Motor neuron (in vitro differentiated cells): Measurements from ENCODE around the gene CHFR. TPM values are rescaled to one million over a fixed set of nuclear protein-coding genes. Genes with fewer than 3 reads are reported as not detected.
A peak's percentile ranks its signal among the peaks of the same experiment; 100 is the strongest.
"Not testable (repeated sequence)": the region's sequence is repeated elsewhere in the genome, so short reads cannot be mapped to it uniquely, and the experiment has no call there.

Experiments used
- ATAC-seq, 8 experiments: fragments of 200-7000 bp; cut with Tn5 transposase; replicated peaks in 6 of 8; 2 replicates each; pipeline ENCODE4 v1.8.0; 2021; ENCODE audit warnings: mild to moderate bottlenecking in 8 of 8, moderate library complexity in 8 of 8
- H3K27ac ChIP-seq, 2 donors: fragments of 250-450 bp; sonication (Bioruptor Pico); 2 replicates each; pipeline ENCODE4 v1.9.0; 2021; ENCODE audit warnings: antibody characterized with exemption in 2 of 2, mild to moderate bottlenecking in 2 of 2, moderate library complexity in 1 of 2
- H3K4me1 ChIP-seq, 2 donors: fragments of 250-450 bp; sonication (Bioruptor Pico); replicated peaks in 1 of 2; 2 replicates each; pipeline ENCODE4 v1.6.1; 2021; ENCODE audit warnings: antibody characterized with exemption in 2 of 2, mild to moderate bottlenecking in 2 of 2, moderate library complexity in 1 of 2
- H3K4me3 ChIP-seq, 5 donors: fragments of 250-450 bp; sonication (Bioruptor Pico); 2 replicates each; pipeline ENCODE4 v1.9.0; 2021; ENCODE audit warnings: antibody characterized with exemption in 5 of 5, mild to moderate bottlenecking in 5 of 5, moderate library complexity in 4 of 5
- WGBS, 10 experiments: fragments of 450-650 bp; shearing (Covaris generic); methylation state at CpG; one replicate each; pipeline ENCODE4 v1.0.0; 2022; 5-methylcytosine and 5-hydroxymethylcytosine counted together
- in situ Hi-C, 9 experiments: fragments of 400-800 bp; cut with MboI; loops; one replicate each; pipeline ENCODE4 v1.15.0; 2021; ENCODE audit warnings: low sequenced_read_pairs in 9 of 9, low pct_unique_long_range_greater_than_20kb in 2 of 9; ENCODE audit not compliant: unreplicated experiment in 9 of 9
- total RNA-seq, 8 experiments: library from RNA; unstranded; fragments of 300-600 nt; gene quantifications; 2 replicates each; pipeline versions ENCODE4 v1.2.3 to v1.2.4, GENCODE V29; 2022

CHFR gene
- total RNA-seq, 8 experiments from 2014 or later = 22.1 to 69.6 (median 24.8) TPM

DNA sequence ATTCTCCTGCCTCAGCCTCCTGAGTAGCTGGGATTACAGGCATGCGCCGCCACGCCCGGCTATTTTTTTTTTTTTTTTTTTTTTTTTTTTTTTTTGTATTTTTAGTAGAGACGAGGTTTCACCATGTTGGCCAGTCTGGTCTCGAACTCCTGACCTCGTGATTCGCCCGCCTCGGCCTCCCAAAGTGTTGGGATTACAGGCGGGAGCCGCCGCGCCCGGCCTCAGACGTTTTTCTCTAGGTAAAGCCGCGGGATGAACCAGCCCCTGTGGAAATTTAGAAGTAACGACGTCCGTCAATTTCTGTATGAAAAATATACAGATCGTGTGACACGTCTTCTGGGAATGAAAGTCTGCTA lies 20.4 kb upstream of the CHFR start:
- peak in 1 of 8 experiments; percentile 1 for ATAC-seq
- in situ Hi-C loops, H3K4me1 ChIP-seq: not testable (repeated sequence)
- Histone ChIP-seq H3K4me3 (peak overlapping the region; percentile 18 to 68 (median 49)), H3K27ac (peak overlapping the region; percentile 0 to 44)
- WGBS, 10 experiments = 0 to 84% (median 21%) methylated on average over 4 to 17 of the region's 23 CpGs; no CpG with 5 or more reads in 3 of the 10 experiments

DNA sequence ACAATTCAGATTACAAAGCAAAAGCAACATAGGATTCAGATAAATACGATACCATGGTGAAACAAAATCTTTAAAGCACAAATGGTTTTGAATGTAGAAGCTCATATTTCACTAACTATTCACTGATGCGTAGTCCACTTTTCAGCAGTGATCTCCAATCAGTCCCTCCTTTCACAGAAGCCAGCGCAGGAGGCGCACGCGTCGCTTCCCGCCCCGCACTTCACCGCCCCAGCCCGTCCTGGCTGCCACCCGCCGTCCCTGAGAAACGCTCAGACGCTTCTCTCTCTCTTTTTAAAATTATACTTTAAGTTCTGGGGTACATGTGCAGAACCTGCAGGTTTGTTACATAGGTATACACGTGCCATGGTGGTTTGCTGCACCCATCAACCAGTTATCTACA lies 19.8 kb upstream of the CHFR start:
- Histone ChIP-seq H3K4me1 (peaks cover 0 to 4% of the 10 kb centered on the region in 2 donors), H3K4me3 (no peak overlapping the region), H3K27ac (no peak overlapping the region)
- ATAC-seq = no peak
- 50 to 95% (median 66%) methylated on average over 1 to 8 of the region's 16 CpGs; no CpG with 5 or more reads in 2 of the 10 experiments for WGBS, 10 experiments
- in situ Hi-C loops = no loop called here

DNA sequence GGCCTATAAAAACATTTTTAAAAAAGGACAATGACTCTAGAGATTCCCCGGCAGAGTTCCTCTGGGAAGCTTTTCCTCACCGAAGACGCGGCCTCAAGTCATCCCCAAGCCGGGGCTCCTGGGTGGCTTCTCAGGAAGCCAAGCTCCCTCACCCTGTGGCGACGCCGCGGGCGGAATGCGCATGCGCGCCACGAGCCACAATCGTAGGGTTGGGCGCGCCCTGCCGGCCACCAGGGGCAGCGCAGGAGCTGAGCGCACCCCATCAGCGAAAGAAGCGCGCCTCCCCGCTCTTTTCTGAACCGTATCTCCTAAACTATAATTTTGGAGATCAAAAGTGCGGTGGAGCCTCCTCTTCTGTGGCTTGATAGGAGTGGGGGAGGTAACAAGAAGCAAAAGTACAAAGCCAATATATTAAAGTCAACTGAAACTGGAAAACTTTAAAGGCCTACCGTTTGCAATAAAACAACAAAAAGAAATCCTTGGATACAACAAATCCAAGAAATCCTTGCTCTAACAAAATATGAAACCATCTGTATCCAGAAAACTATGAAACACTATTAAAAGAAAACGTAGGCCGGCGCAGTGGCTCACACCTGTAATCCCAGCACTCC lies 17.4 kb upstream of the CHFR start:
- no peak for ATAC-seq
- WGBS, 10 experiments = 10 to 53% (median 36%) methylated on average over 2 to 17 of the region's 30 CpGs; no CpG with 5 or more reads in 3 of the 10 experiments
- H3K4me3 ChIP-seq = no peak overlapping the region

GRCh38 chr12:132899033-132899432 lies 11.6 kb upstream of the CHFR start:
- no peak overlapping the region for H3K27ac ChIP-seq
- H3K4me1 ChIP-seq = no peaks in the 10 kb centered on the region
- 42 to 100% (median 66%) methylated on average over 1 to 5 of the region's 5 CpGs; no CpG with 5 or more reads in 1 of the 10 experiments for WGBS, 10 experiments
- no peak for ATAC-seq
- no peak overlapping the region for H3K4me3 ChIP-seq
- in situ Hi-C loops = no loop called here

More for the DNA sequence above, 17.4 kb upstream of the CHFR start:
- Histone ChIP-seq H3K27ac (no peak overlapping the region), H3K4me1 (peaks cover 0 to 4% of the 10 kb centered on the region in 2 donors)
- in situ Hi-C loops = no loop called here

- ATAC-seq = no peak
These were observed 1.4 kb upstream of the CHFR start for GRCh38 chr12:132888852-132889251.

GRCh38 chr12:132886529-132887477 lies 602 bp downstream of the CHFR start:
- Histone ChIP-seq H3K4me3 (peak overlapping the region; percentile 56 to 64 (median 63)), H3K4me1 (peaks cover 3 to 5% of the 10 kb centered on the region in 2 donors), H3K27ac (peak overlapping the region; percentile 75 to 84)
- in situ Hi-C loops = no loop called here
- ATAC-seq = peak in 3 of 8 experiments; percentile 20 to 54 (median 31)
- 12 to 90% (median 34%) methylated on average over 2 to 13 of the region's 64 CpGs for WGBS, 10 experiments

More at GRCh38 chr12:132888852-132889251, 1.4 kb upstream of the CHFR start:
- H3K4me1 ChIP-seq = peaks cover 3 to 5% of the 10 kb centered on the region in 2 donors
- 25 to 100% (median 44%) methylated on average over 1 to 6 of the region's 6 CpGs; no CpG with 5 or more reads in 4 of the 10 experiments for whole genome bisulfite sequencing, 10 experiments
- peak overlapping the region in 1 of 2 donors; percentile 93 for H3K27ac ChIP-seq
- in situ Hi-C loops = no loop called here
- H3K4me3 ChIP-seq = no peak overlapping the region

DNA sequence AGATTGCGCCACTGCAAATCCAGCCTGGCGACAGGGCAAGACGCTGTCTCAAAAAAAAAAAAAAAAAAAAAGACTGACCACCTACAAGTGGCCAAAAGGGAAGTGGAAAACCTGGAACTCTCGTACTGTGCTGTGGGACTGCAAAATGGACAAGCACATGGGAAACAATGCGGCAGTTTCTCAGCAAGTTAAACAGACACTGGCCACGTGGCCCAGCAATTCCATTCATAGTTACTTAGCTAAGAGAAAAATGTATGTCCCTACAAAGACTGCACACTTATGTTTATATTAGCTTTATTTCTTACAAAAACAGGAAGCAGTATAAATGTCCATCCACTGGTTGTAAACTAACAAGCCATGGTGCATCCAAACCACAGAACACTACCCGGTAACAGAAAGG lies 5.6 kb downstream of the CHFR start:
- WGBS, 10 experiments = 82 to 100% (median 96%) methylated on average over 1 to 7 of the region's 7 CpGs; no CpG with 5 or more reads in 1 of the 10 experiments
- Histone ChIP-seq H3K27ac (no peak overlapping the region), H3K4me3 (no peak overlapping the region), H3K4me1 (no peaks in the 10 kb centered on the region)
- in situ Hi-C loops = no loop called here
- ATAC-seq = no peak

DNA sequence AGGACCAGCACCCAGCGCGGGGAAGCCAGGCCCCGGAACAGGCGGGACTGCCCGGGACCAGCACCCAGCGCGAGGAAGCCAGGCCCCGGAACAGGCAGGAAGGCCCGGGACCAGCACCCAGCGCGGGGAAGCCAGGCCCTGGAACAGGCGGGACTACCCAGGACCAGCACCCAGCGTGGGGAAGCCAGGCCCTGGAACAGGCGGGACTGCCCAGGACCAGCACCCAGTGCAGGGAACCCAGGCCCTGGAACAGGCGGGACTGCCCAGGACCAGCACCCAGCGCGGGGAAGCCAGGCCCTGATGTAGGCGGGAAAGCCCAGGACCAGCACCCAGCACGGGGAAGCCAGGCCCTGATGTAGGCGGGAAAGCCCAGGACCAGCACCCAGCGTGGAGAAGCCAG lies 12.8 kb downstream of the CHFR start:
- 40 to 100% (median 100%) methylated on average over 1 of the region's 21 CpGs; no CpG with 5 or more reads in 7 of the 10 experiments for WGBS, 10 experiments
- in situ Hi-C loops, ATAC-seq, H3K4me1 ChIP-seq, H3K4me3 ChIP-seq, H3K27ac ChIP-seq: not testable (repeated sequence)

DNA sequence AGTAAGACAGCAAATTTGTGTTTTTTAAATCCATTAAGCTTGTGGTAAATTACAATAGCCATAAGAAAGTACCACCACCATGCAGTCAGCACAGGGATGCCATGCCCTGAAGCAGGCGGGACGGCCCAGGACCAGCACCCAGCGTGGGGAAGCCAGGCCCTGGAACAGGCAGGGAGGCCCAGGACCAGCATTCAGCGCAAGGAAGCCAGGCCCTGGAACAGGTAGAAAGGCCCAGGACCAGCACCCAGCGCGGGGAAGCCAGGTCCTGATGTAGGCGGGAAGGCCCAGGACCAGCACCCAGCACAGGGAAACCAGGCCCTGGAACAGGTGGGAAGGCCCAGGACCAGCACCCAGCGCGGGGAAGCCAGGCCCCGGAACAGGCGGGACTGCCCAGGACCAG lies 13.2 kb downstream of the CHFR start:
- Histone ChIP-seq H3K27ac (no peak overlapping the region), H3K4me3 (no peak overlapping the region), H3K4me1 (no peaks in the 10 kb centered on the region)
- no peak for ATAC-seq
- in situ Hi-C loops = no loop called here
- WGBS, 10 experiments = 100% methylated on average over 1 to 4 of the region's 11 CpGs; no CpG with 5 or more reads in 6 of the 10 experiments

GRCh38 chr12:132873724-132874123 lies 13.7 kb downstream of the CHFR start:
- no peak overlapping the region for H3K27ac ChIP-seq
- in situ Hi-C loops = no loop called here
- ATAC-seq = no peak
- H3K4me1 ChIP-seq = no peaks in the 10 kb centered on the region
- no peak overlapping the region for H3K4me3 ChIP-seq
- 96 to 100% (median 100%) methylated on average over 2 to 5 of the region's 10 CpGs; no CpG with 5 or more reads in 7 of the 10 experiments for WGBS, 10 experiments

- Histone ChIP-seq H3K4me3 (no peak overlapping the region), H3K4me1 (no peaks in the 10 kb centered on the region), H3K27ac (no peak overlapping the region)
- 67 to 93% (median 72%) methylated on average over 1 to 10 of the region's 12 CpGs; no CpG with 5 or more reads in 5 of the 10 experiments for WGBS, 10 experiments
- ATAC-seq = no peak
- in situ Hi-C loops = no loop called here
These were observed 14.4 kb downstream of the CHFR start for GRCh38 chr12:132872975-132873421.

DNA sequence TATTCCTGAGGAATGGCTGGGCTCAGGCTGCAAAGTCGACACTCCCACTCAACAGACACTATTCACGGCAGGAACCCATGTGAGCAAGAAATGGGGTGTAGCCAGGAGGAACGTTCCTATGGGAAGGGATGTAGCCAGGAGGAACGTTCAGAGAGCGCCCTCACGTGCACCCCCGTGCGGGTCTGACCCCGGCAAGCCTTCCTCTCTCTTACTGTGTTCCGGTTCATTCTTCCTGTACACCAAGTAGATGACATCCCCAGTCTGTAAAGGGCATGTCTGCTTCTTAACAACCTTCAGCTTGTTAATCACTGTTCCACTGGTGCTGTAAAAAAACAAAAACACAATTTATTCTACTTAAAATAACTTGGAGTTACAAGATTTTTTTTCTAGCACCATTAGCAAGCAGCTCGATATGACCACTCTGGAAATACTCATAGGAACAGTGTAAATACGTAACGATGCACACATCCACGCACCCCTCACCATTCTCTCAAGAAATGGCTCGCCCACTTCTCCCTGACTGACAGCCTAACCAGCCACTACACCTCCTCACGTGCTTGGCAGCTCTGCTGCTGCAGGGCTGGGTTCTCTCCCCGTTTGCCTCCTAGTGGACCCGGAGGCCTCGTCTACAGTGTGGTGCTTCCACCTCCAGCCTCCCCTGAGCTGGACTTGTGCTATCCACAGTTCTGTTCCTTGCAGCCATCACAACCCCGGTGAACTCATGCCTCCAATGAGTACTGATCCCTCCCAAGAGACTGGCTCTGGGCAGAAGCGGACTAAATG lies 15.1 kb downstream of the CHFR start:
- Histone ChIP-seq H3K27ac (no peak overlapping the region), H3K4me1 (no peaks in the 10 kb centered on the region), H3K4me3 (no peak overlapping the region)
- in situ Hi-C loops = no loop called here
- ATAC-seq = no peak
- WGBS, 10 experiments = 88 to 100% (median 95%) methylated on average over 1 to 14 of the region's 21 CpGs; no CpG with 5 or more reads in 1 of the 10 experiments
